ENCODE measurements around the gene ERF.

Gene ERF

DNA sequence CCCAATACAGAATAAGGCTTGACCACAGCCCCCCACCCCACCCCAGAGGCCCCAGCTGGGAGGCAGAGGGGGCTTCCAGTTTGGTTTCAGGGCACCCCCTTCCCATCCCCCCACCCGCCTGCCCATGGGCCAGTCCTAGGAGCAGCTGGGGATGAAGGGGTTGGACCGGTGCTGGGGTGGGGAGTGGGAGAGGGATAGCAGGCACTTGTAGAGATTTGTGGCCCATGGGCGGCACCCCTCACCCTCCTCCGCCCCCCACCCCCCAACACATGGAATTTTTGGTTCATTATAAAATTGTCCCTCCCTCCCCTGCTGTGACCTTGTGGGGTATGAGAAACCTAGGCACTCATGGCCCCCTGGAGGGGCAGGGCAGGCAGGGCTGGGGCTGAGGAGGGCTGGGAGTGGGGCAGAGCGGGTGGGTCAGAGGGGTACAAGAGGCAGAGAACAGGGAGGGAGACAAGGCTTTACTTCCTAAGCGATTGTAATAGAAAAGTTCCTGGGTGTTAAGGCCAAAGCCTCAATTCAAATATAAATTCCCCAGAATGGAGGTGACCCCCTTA, 7.2 kb downstream of the ERF start:
- peaks cover 31% of the 10 kb centered on the region for H3K4me1 ChIP-seq (ENCODE audit: control insufficient read depth, insufficient read depth, low read length)
- no peak overlapping the region for H3K9ac ChIP-seq (ENCODE audit: low read length)
- no peaks in the 10 kb centered on the region for H3K27me3 ChIP-seq (ENCODE audit: control insufficient read depth, insufficient read depth, low read length)
- no peak overlapping the region for H3K4me3 ChIP-seq (ENCODE audit: low read length)
- peaks cover 8% of the 10 kb centered on the region for H3K36me3 ChIP-seq (ENCODE audit: control insufficient read depth, insufficient read depth, low read length)
- H3K27ac ChIP-seq (ENCODE audit: low read depth, low read length), result no peak overlapping the region

GRCh38 chr19:42246922-42247639, 7.8 kb downstream of the ERF start:
- Histone ChIP-seq H3K27ac (ENCODE audit: low read depth, low read length) (peak overlapping the region; percentile 75), H3K9ac (ENCODE audit: low read length) (no peak overlapping the region), H3K4me1 (ENCODE audit: control insufficient read depth, insufficient read depth, low read length) (peaks cover 29% of the 10 kb centered on the region), H3K4me3 (ENCODE audit: low read length) (no peak overlapping the region), H3K27me3 (ENCODE audit: control insufficient read depth, insufficient read depth, low read length) (no peaks in the 10 kb centered on the region), H3K36me3 (ENCODE audit: control insufficient read depth, insufficient read depth, low read length) (peaks cover 8% of the 10 kb centered on the region)

DNA sequence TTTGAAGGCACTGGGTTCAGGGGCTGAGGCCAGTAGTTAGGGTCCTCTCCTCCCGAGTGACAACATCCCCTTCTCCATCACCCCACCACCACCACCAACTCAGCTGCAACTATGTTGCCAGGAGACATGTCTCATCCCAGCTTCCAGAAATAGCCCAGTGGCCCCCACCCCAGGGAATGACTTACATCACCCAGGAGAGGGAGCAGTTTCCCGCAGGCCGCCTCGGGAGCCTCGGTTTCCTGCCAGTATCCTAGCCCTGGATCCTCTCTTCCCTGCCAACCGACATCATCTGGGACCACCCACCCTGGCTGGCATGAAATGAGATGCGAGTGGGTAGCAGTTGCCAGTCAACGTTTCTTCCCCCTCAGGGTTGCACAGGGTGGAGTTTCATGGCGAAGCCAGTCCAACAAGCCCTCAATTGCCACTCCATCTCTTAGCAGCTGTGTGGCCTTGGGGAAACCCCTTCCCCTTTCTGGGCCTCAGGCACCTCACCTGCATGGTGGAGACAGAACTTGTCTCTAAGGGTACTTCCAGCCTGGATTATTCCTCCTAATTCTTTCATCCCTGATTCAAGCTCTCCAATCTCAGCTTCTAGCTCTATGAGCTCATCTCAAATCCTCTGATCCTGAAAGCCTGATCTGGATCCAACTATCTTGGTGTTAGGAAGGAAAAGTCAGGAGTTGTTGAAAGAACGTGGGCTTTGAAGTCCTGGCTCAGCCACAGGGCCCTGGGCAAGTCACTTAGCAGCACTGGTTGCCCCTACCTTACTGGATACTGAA, 8.6 kb downstream of the ERF start:
- Histone ChIP-seq H3K4me3 (ENCODE audit: low read length) (no peak overlapping the region), H3K27me3 (ENCODE audit: control insufficient read depth, insufficient read depth, low read length) (no peaks in the 10 kb centered on the region), H3K36me3 (ENCODE audit: control insufficient read depth, insufficient read depth, low read length) (peaks cover 8% of the 10 kb centered on the region), H3K4me1 (ENCODE audit: control insufficient read depth, insufficient read depth, low read length) (peaks cover 25% of the 10 kb centered on the region), H3K9ac (ENCODE audit: low read length) (peak overlapping the region; percentile 17), H3K27ac (ENCODE audit: low read depth, low read length) (peak overlapping the region; percentile 75)

DNA sequence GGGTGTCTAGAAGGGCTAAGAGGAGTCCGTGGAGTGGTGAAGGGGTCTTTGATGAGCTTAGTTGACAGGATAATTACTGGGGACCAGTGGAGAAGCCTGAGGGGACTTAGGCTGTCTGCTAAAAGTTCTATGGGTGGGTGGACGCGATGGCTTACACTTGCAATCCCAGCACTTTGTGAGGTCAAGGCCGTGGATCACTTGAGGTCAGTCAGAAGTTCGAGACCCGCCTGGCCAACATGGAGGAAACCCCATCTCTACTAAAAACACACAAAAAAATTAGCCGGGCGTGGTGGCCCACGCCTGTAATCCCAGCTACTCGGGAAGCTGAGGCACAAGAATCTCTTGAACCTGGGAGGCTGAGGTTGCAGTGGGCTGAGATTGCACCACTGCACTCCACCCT, 9.7 kb downstream of the ERF start:
- no peaks in the 10 kb centered on the region for H3K27me3 ChIP-seq (ENCODE audit: control insufficient read depth, insufficient read depth, low read length)
- H3K4me3 ChIP-seq (ENCODE audit: low read length), result peak overlapping the region; percentile 40
- peak overlapping the region; percentile 92 for H3K27ac ChIP-seq (ENCODE audit: low read depth, low read length)
- H3K9ac ChIP-seq (ENCODE audit: low read length), result no peak overlapping the region
- H3K4me1 ChIP-seq (ENCODE audit: control insufficient read depth, insufficient read depth, low read length), result peaks cover 19% of the 10 kb centered on the region
- H3K36me3 ChIP-seq (ENCODE audit: control insufficient read depth, insufficient read depth, low read length), result peaks cover 6% of the 10 kb centered on the region

DNA sequence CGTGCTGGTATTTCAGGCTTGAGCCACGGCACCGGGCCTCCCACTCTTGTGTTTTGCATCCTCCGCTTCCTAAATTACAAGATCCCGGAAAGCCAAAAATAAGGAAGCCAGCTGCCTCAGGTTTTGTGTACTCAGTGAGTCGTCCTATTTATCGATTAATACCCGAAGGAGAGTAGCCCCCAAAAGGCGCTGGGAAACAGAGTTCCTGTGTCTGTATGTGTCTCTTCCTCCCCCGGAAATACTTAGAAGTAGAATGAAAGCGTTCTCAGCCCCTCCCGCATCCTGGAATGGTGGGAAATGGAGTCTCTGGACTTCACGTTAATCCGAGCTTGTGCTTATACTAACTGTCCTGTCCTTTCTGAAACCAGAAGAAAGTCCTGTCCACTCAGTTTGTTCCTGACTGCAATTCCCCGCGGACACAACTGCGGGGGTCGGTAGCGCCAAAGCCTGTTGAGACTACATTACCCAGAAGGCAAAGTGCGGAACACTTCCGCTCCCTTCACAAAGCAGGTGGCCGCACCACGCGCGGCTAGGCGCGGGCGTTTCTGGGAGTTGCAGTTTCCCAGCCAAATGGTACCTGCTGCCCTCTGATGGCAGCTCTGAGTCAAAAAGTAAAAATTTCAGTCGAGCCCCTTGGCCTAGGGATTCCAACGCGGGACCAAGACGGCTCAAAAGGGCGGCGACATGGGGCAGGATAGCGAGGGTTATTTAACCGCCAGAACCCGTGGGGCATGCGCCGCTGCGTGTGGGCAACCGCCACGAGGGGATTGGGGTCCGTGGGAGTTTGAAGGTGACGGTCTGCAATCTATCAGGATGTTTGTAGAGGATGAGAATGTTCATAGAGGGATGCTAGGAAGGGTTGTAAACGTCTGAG, 10.3 kb downstream of the ERF start:
- H3K27me3 ChIP-seq (ENCODE audit: control insufficient read depth, insufficient read depth, low read length), result no peaks in the 10 kb centered on the region
- peak overlapping the region; percentile 92 for H3K27ac ChIP-seq (ENCODE audit: low read depth, low read length)
- peaks cover 7% of the 10 kb centered on the region for H3K36me3 ChIP-seq (ENCODE audit: control insufficient read depth, insufficient read depth, low read length)
- H3K4me3 ChIP-seq (ENCODE audit: low read length), result peak overlapping the region; percentile 74
- H3K9ac ChIP-seq (ENCODE audit: low read length), result peak overlapping the region; percentile 43
- peaks cover 17% of the 10 kb centered on the region for H3K4me1 ChIP-seq (ENCODE audit: control insufficient read depth, insufficient read depth, low read length)

- Histone ChIP-seq H3K4me1 (ENCODE audit: control insufficient read depth, insufficient read depth, low read length) (peaks cover 17% of the 10 kb centered on the region), H3K9ac (ENCODE audit: low read length) (peak within 1 kb of the TSS; percentile 66), H3K27ac (ENCODE audit: low read depth, low read length) (peak within 1 kb of the TSS; percentile 84), H3K27me3 (ENCODE audit: control insufficient read depth, insufficient read depth, low read length) (no peaks in the 10 kb centered on the region), H3K4me3 (ENCODE audit: low read length) (peak within 1 kb of the TSS; percentile 74), H3K36me3 (ENCODE audit: control insufficient read depth, insufficient read depth, low read length) (peaks cover 5% of the 10 kb centered on the region)
Measured at GRCh38 chr19:42242512-42243409, 12.2 kb downstream of the ERF start, which contains the start of gene GSK3A. Gene GSK3A (minus strand): TSS chr19:42242602. CDS start chr19:42242465, 137 bp downstream.

- Histone ChIP-seq H3K27ac (ENCODE audit: low read depth, low read length) (peak overlapping the region; percentile 27), H3K4me3 (ENCODE audit: low read length) (peak overlapping the region; percentile 66), H3K4me1 (ENCODE audit: control insufficient read depth, insufficient read depth, low read length) (peaks cover 17% of the 10 kb centered on the region), H3K36me3 (ENCODE audit: control insufficient read depth, insufficient read depth, low read length) (peaks cover 5% of the 10 kb centered on the region), H3K9ac (ENCODE audit: low read length) (peak overlapping the region; percentile 66), H3K27me3 (ENCODE audit: control insufficient read depth, insufficient read depth, low read length) (no peaks in the 10 kb centered on the region)
Measured at GRCh38 chr19:42242069-42242511, 12.8 kb downstream of the ERF start.

GRCh38 chr19:42241279-42241678, 13.6 kb downstream of the ERF start:
- H3K4me3 ChIP-seq (ENCODE audit: low read length), result peak overlapping the region; percentile 66
- H3K27ac ChIP-seq (ENCODE audit: low read depth, low read length), result no peak overlapping the region
- no peaks in the 10 kb centered on the region for H3K27me3 ChIP-seq (ENCODE audit: control insufficient read depth, insufficient read depth, low read length)
- peak overlapping the region; percentile 66 for H3K9ac ChIP-seq (ENCODE audit: low read length)
- H3K36me3 ChIP-seq (ENCODE audit: control insufficient read depth, insufficient read depth, low read length), result peaks cover 11% of the 10 kb centered on the region
- H3K4me1 ChIP-seq (ENCODE audit: control insufficient read depth, insufficient read depth, low read length), result peaks cover 14% of the 10 kb centered on the region

DNA sequence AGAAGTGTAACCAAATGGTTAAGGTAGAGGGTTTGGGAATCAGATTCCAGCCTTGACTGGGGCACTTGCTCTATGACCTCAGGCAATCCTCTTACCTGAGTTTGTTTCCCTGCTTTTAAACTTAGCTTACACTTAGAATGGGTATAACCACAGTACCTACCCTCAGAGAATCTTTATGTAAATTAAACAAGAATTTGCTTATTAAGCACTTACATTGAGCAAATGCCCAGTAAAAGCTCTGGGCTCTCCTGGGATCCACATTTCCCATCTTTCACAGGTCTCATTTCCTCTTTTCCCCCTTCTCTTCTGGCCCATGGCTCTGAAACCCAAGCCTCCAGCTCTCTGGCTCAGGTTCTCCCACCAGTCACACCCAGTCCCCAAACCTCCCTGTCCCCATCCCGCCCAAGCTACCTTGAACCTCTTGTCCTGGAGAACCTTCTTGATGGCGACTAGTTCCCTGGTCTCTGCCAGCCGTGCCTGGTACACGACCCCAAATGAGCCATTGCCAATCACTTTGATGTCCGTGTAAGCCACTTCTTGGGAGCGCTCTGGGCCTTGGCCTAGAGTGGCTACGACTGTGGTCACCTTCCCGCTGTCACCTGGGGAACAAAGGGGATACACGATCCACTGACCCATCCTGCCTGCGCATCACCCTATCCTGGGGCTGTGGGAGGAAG, 15.2 kb downstream of the ERF start:
- H3K9ac ChIP-seq (ENCODE audit: low read length), result no peak overlapping the region
- H3K4me3 ChIP-seq (ENCODE audit: low read length), result no peak overlapping the region
- H3K27me3 ChIP-seq (ENCODE audit: control insufficient read depth, insufficient read depth, low read length), result no peaks in the 10 kb centered on the region
- no peak overlapping the region for H3K27ac ChIP-seq (ENCODE audit: low read depth, low read length)
- H3K4me1 ChIP-seq (ENCODE audit: control insufficient read depth, insufficient read depth, low read length), result peaks cover 7% of the 10 kb centered on the region
- H3K36me3 ChIP-seq (ENCODE audit: control insufficient read depth, insufficient read depth, low read length), result peaks cover 24% of the 10 kb centered on the region

DNA sequence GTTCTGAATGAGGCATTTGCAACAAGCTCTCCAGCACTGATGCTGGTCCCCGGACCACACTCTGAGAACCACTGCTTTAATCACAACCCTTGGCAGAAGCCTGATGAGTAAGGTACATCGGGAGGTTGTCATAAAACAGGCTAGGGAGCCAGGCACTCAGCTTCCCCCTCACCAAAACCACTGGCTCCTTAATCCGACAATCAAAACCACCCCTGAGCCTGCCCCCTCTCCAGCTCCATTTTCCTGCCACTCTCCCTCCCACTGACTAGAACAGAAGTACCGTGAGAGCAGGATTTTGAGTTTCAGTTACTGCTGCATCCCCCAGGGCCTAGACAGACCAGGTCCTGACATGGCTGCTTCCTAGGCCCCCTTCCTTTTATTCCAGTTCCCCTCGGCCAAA, 19.7 kb downstream of the ERF start:
- no peaks in the 10 kb centered on the region for H3K27me3 ChIP-seq (ENCODE audit: control insufficient read depth, insufficient read depth, low read length)
- no peaks in the 10 kb centered on the region for H3K4me1 ChIP-seq (ENCODE audit: control insufficient read depth, insufficient read depth, low read length)
- H3K36me3 ChIP-seq (ENCODE audit: control insufficient read depth, insufficient read depth, low read length), result peaks cover 51% of the 10 kb centered on the region
- H3K4me3 ChIP-seq (ENCODE audit: low read length), result no peak overlapping the region
- H3K9ac ChIP-seq (ENCODE audit: low read length), result no peak overlapping the region
- no peak overlapping the region for H3K27ac ChIP-seq (ENCODE audit: low read depth, low read length)

GRCh38 chr19:42234364-42234763, 20.6 kb downstream of the ERF start:
- H3K4me3 ChIP-seq (ENCODE audit: low read length), result no peak overlapping the region
- no peaks in the 10 kb centered on the region for H3K4me1 ChIP-seq (ENCODE audit: control insufficient read depth, insufficient read depth, low read length)
- no peak overlapping the region for H3K27ac ChIP-seq (ENCODE audit: low read depth, low read length)
- no peaks in the 10 kb centered on the region for H3K27me3 ChIP-seq (ENCODE audit: control insufficient read depth, insufficient read depth, low read length)
- H3K36me3 ChIP-seq (ENCODE audit: control insufficient read depth, insufficient read depth, low read length), result peaks cover 50% of the 10 kb centered on the region
- no peak overlapping the region for H3K9ac ChIP-seq (ENCODE audit: low read length)

All from rectal smooth muscle tissue (tissue), 1 donor.